GM23338 (cell line): ENCODE results near the gene SUPT3H. TPM values are rescaled to one million over a fixed set of nuclear protein-coding genes. Genes with fewer than 3 reads are reported as not detected.

Experiments used
- ATAC-seq: fragments of 200-7000 bp; cut with Tn5 transposase; 3 replicates; pipeline ENCODE4 v1.9.1; 2020
- DNase-seq: peaks from one replicate; pipeline ENCODE4 v3.0.0-alpha.2; 2015; ENCODE audit warnings: low spot score
- H2AFZ ChIP-seq: fragments of 200-600 bp; sonication (generic); 2 replicates; pipeline ENCODE4 v1.8.0; 2016; ENCODE audit warnings: antibody characterized with exemption, mild to moderate bottlenecking, moderate library complexity
- H3F3A ChIP-seq: fragments of 200-600 bp; sonication (generic); replicated peaks from 2 replicates; pipeline ENCODE4 v1.8.0; 2017; ENCODE audit warnings: antibody characterized with exemption, mixed run types, low read depth
- H3K27ac ChIP-seq: fragments of 200-600 bp; sonication (generic); 2 replicates; pipeline ENCODE4 v1.6.1; 2016; ENCODE audit warnings: low read depth
- H3K27me3 ChIP-seq: fragments of 200-600 bp; sonication (generic); 2 replicates; pipeline ENCODE4 v1.8.0; 2016; ENCODE audit warnings: mild to moderate bottlenecking, mixed run types, moderate library complexity; ENCODE audit not compliant: insufficient read depth
- H3K36me3 ChIP-seq: fragments of 200-600 bp; sonication (generic); 2 replicates; pipeline ENCODE4 v1.8.0; 2016; ENCODE audit warnings: mild to moderate bottlenecking; ENCODE audit not compliant: insufficient read depth
- H3K4me1 ChIP-seq: fragments of 200-600 bp; sonication (generic); 2 replicates; pipeline ENCODE4 v1.8.0; 2016; ENCODE audit warnings: mild to moderate bottlenecking, moderate library complexity; ENCODE audit not compliant: insufficient read depth
- H3K4me2 ChIP-seq: fragments of 200-600 bp; sonication (generic); 2 replicates; pipeline ENCODE4 v1.7.1; 2017; ENCODE audit warnings: mixed run types
- H3K4me3 ChIP-seq: fragments of 200-600 bp; sonication (generic); 2 replicates; pipeline ENCODE4 v1.6.1; 2016; ENCODE audit warnings: mixed run types
- H3K79me2 ChIP-seq: fragments of 200-600 bp; sonication (generic); replicated peaks from 2 replicates; pipeline ENCODE4 v1.8.0; 2017; ENCODE audit warnings: mild to moderate bottlenecking; ENCODE audit not compliant: insufficient read depth
- H3K9me2 ChIP-seq: fragments of 200-600 bp; sonication (generic); 2 replicates; pipeline ENCODE4 v1.8.0; 2017; ENCODE audit not compliant: insufficient read depth
- H4K20me1 ChIP-seq: fragments of 200-600 bp; sonication (generic); replicated peaks from 2 replicates; pipeline ENCODE4 v1.8.0; 2017; ENCODE audit warnings: mild to moderate bottlenecking; ENCODE audit not compliant: insufficient read depth
- H3K27ac Mint-ChIP-seq: 2 replicates; pipeline ENCODE4 v1.8.0; 2020; ENCODE audit warnings: inconsistent platforms, mild to moderate bottlenecking, moderate library complexity, mixed read lengths
- H3K27me3 Mint-ChIP-seq: 3 replicates; pipeline ENCODE4 v1.8.0; 2022; ENCODE audit warnings: low read depth, mild to moderate bottlenecking, moderate library complexity, mixed read lengths, inconsistent platforms; ENCODE audit not compliant: insufficient read depth, poor library complexity
- H3K36me3 Mint-ChIP-seq: 3 replicates; pipeline ENCODE4 v1.8.0; 2021; ENCODE audit warnings: low read depth, mild to moderate bottlenecking, inconsistent platforms, moderate library complexity, mixed read lengths
- H3K4me1 Mint-ChIP-seq: 3 replicates; pipeline ENCODE4 v1.8.0; 2020; ENCODE audit warnings: mild to moderate bottlenecking, inconsistent platforms, mixed read lengths
- H3K4me3 Mint-ChIP-seq: 3 replicates; pipeline ENCODE4 v1.8.0; 2021; ENCODE audit warnings: moderate library complexity, mild to moderate bottlenecking, inconsistent platforms, mixed read lengths
- H3K9me3 Mint-ChIP-seq: 3 replicates; pipeline ENCODE4 v1.8.0; 2020; ENCODE audit warnings: moderate library complexity, mild to moderate bottlenecking, inconsistent platforms, mixed read lengths
- EZH2 ChIP-seq: fragments of 200-600 bp; sonication (generic); IDR thresholded peaks from one replicate; pipeline ENCODE4 v1.8.0; 2017; ENCODE audit warnings: antibody characterized with exemption, mild to moderate bottlenecking, low read depth; ENCODE audit not compliant: unreplicated experiment
- EZH2phosphoT487 ChIP-seq: fragments of 200-600 bp; sonication (generic); IDR thresholded peaks from one replicate; pipeline ENCODE4 v1.8.1; 2018; ENCODE audit warnings: antibody characterized with exemption; ENCODE audit not compliant: unreplicated experiment
- ZNF114 ChIP-seq: fragments of 250-450 bp; sonication (Bioruptor Pico); IDR thresholded peaks from 2 replicates; pipeline ENCODE4 v1.5.0; 2020; ENCODE audit warnings: mild to moderate bottlenecking, moderate library complexity
- polyA plus RNA-seq: library from polyadenylated mRNA; unstranded; fragments of >200 nt; fragmentation: Nextera tagmentation; extraction: Ambion mirVana; gene quantifications from 2 replicates; pipeline ENCODE4 v1.2.1, GENCODE V29; 2016
- total RNA-seq: library from RNA; depleted of rRNA; stranded (reverse); fragments of >200 nt; shearing (Covaris generic); gene quantifications from 2 replicates; pipeline ENCODE4 v1.2.3, GENCODE V29; 2014
- TF ChIP-seq, protein P1 (sequence below): fragments of 250-450 bp; sonication (Bioruptor Pico); IDR thresholded peaks from 2 replicates; pipeline ENCODE4 v1.5.0; 2020; ENCODE audit warnings: mild to moderate bottlenecking, moderate library complexity
- TF ChIP-seq, protein P2 (sequence below), 2 experiments: fragments of 200-600 bp in 1 of 2; sonication (generic) in 1 of 2; conservative IDR thresholded peaks; 2 replicates each; pipeline versions ENCODE4 v1.5.1 to v1.6.1; 2016 to 2017; ENCODE audit warnings: antibody characterized with exemption in 2 of 2, low read depth in 2 of 2, mild to moderate bottlenecking in 2 of 2, moderate library complexity in 1 of 2

SUPT3H gene
- total and polyA plus RNA-seq, 2 experiments from 2014 or later = 11.4 to 30.1 TPM

DNA sequence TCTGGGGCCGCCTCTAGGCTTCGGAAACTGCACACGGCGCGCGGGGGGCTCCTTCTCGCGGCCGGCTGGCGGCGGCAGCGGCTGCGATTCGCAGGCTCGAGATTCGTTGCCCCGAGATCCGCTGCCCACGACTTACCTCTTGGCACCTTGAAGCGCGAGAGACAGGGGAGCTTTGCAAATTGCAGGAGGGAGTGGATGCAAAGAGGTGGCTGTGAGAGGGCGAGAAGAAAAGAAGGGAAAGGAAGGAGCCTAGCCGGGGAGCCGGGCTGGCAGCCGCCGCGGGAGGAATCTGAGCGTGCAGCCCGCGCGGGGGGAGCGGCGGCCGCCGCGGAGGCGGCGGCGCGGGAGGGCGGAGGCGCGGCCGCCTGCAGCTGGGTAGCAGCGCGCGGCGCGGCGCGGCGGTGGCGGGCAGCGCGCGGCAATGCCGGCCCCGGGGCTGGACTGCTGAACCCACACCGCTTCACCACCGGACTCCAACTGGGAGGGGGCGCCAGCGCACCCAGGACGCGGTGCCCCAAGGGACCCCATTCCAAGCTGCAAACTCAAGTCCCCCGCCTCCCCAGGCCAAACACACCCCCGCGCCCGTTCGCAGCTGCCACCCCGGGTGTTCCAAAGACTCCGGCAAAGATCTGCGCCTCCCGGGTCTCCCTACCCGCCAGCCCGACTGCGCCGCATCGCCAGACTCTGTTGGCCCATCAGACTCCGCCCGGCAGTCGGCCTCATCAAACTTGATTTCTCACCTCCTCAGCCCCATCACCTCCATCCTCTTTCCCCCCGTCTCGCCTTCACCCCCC, 44.2 kb upstream of the SUPT3H start:
- peak overlapping the region; percentile 98 for H2AFZ ChIP-seq
- no peaks in the 10 kb centered on the region for H4K20me1 ChIP-seq
- peak overlapping the region; percentile 90 for H3K4me3 ChIP-seq
- H3K27ac Mint-ChIP-seq = no peak overlapping the region
- H3K36me3 ChIP-seq = no peaks in the 10 kb centered on the region
- no peaks in the 10 kb centered on the region for H3K9me3 Mint-ChIP-seq
- H3K27me3 ChIP-seq = peaks cover 98% of the 10 kb centered on the region
- H3F3A ChIP-seq = no peaks in the 10 kb centered on the region
- TF ChIP-seq EZH2phosphoT487 = peak; percentile 43
- peak; percentile 73 for TF ChIP-seq EZH2
- TF ChIP-seq, protein P1, sequence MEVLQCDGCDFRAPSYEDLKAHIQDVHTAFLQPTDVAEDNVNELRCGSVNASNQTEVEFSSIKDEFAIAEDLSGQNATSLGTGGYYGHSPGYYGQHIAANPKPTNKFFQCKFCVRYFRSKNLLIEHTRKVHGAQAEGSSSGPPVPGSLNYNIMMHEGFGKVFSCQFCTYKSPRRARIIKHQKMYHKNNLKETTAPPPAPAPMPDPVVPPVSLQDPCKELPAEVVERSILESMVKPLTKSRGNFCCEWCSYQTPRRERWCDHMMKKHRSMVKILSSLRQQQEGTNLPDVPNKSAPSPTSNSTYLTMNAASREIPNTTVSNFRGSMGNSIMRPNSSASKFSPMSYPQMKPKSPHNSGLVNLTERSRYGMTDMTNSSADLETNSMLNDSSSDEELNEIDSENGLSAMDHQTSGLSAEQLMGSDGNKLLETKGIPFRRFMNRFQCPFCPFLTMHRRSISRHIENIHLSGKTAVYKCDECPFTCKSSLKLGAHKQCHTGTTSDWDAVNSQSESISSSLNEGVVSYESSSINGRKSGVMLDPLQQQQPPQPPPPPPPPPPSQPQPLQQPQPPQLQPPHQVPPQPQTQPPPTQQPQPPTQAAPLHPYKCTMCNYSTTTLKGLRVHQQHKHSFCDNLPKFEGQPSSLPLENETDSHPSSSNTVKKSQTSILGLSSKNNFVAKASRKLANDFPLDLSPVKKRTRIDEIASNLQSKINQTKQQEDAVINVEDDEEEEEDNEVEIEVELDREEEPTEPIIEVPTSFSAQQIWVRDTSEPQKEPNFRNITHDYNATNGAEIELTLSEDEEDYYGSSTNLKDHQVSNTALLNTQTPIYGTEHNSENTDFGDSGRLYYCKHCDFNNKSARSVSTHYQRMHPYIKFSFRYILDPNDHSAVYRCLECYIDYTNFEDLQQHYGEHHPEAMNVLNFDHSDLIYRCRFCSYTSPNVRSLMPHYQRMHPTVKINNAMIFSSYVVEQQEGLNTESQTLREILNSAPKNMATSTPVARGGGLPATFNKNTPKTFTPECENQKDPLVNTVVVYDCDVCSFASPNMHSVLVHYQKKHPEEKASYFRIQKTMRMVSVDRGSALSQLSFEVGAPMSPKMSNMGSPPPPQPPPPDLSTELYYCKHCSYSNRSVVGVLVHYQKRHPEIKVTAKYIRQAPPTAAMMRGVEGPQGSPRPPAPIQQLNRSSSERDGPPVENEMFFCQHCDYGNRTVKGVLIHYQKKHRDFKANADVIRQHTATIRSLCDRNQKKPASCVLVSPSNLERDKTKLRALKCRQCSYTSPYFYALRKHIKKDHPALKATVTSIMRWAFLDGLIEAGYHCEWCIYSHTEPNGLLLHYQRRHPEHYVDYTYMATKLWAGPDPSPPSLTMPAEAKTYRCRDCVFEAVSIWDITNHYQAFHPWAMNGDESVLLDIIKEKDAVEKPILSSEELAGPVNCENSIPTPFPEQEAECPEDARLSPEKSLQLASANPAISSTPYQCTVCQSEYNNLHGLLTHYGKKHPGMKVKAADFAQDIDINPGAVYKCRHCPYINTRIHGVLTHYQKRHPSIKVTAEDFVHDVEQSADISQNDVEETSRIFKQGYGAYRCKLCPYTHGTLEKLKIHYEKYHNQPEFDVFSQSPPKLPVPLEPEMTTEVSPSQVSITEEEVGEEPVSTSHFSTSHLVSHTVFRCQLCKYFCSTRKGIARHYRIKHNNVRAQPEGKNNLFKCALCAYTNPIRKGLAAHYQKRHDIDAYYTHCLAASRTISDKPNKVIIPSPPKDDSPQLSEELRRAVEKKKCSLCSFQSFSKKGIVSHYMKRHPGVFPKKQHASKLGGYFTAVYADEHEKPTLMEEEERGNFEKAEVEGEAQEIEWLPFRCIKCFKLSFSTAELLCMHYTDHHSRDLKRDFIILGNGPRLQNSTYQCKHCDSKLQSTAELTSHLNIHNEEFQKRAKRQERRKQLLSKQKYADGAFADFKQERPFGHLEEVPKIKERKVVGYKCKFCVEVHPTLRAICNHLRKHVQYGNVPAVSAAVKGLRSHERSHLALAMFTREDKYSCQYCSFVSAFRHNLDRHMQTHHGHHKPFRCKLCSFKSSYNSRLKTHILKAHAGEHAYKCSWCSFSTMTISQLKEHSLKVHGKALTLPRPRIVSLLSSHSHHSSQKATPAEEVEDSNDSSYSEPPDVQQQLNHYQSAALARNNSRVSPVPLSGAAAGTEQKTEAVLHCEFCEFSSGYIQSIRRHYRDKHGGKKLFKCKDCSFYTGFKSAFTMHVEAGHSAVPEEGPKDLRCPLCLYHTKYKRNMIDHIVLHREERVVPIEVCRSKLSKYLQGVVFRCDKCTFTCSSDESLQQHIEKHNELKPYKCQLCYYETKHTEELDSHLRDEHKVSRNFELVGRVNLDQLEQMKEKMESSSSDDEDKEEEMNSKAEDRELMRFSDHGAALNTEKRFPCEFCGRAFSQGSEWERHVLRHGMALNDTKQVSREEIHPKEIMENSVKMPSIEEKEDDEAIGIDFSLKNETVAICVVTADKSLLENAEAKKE = no peak
- TF ChIP-seq, protein P2, sequence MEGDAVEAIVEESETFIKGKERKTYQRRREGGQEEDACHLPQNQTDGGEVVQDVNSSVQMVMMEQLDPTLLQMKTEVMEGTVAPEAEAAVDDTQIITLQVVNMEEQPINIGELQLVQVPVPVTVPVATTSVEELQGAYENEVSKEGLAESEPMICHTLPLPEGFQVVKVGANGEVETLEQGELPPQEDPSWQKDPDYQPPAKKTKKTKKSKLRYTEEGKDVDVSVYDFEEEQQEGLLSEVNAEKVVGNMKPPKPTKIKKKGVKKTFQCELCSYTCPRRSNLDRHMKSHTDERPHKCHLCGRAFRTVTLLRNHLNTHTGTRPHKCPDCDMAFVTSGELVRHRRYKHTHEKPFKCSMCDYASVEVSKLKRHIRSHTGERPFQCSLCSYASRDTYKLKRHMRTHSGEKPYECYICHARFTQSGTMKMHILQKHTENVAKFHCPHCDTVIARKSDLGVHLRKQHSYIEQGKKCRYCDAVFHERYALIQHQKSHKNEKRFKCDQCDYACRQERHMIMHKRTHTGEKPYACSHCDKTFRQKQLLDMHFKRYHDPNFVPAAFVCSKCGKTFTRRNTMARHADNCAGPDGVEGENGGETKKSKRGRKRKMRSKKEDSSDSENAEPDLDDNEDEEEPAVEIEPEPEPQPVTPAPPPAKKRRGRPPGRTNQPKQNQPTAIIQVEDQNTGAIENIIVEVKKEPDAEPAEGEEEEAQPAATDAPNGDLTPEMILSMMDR (conservative IDR thresholded peaks at IDR 0.05; ENCODE audit: low read depth in 2 of 2) = peak in 1 of 2 experiments; percentile 42; a peak in 2 of 4 replicates
- TF ChIP-seq ZNF114 (CRISPR knock-in tag) = no peak
- H3K4me2 ChIP-seq = peak overlapping the region; percentile 94
- no peaks in the 10 kb centered on the region for H3K9me2 ChIP-seq
- DNase-seq (peak; percentile 57), ATAC-seq (peak; percentile 8)
- peak overlapping the region; percentile 86 for H3K4me3 Mint-ChIP-seq
- H3K27me3 Mint-ChIP-seq = peaks cover 62% of the 10 kb centered on the region
- peaks cover 33% of the 10 kb centered on the region for H3K4me1 ChIP-seq
- no peaks in the 10 kb centered on the region for H3K79me2 ChIP-seq
- no peak overlapping the region for H3K27ac ChIP-seq
- H3K4me1 Mint-ChIP-seq = peaks cover 27% of the 10 kb centered on the region
- no peaks in the 10 kb centered on the region; the same call in 2 of the 3 replicates for H3K36me3 Mint-ChIP-seq
